Measurements from ENCODE around the gene ACAP3.

GRCh38 chr1:1307261-1307922, 338 bp downstream of the ACAP3 start:
- TF ChIP-seq POLR2AphosphoS5 (IDR thresholded peaks at IDR 0.05; ENCODE audit: low read depth), result no peak
- no peak for TF ChIP-seq CTCF (conservative IDR thresholded peaks at IDR 0.05; ENCODE audit: low read depth in 2 of 2)
- TF ChIP-seq EZH2 (IDR thresholded peaks at IDR 0.05; ENCODE audit: low read depth, unreplicated experiment), result no peak
- TF ChIP-seq JUNB (IDR thresholded peaks at IDR 0.05; ENCODE audit: unreplicated experiment), result no peak
- TF ChIP-seq REST (IDR thresholded peaks at IDR 0.05; ENCODE audit: unreplicated experiment), result no peak
- no peak for TF ChIP-seq EZH2phosphoT487 (IDR thresholded peaks at IDR 0.05; ENCODE audit: unreplicated experiment)
- no peak for TF ChIP-seq CREB1 (CRISPR knock-in tag; IDR thresholded peaks at IDR 0.05; ENCODE audit: low read depth)
- TF ChIP-seq ZNF331 (CRISPR knock-in tag; IDR thresholded peaks at IDR 0.05; ENCODE audit: low read depth), result no peak
- TF ChIP-seq, protein P1, sequence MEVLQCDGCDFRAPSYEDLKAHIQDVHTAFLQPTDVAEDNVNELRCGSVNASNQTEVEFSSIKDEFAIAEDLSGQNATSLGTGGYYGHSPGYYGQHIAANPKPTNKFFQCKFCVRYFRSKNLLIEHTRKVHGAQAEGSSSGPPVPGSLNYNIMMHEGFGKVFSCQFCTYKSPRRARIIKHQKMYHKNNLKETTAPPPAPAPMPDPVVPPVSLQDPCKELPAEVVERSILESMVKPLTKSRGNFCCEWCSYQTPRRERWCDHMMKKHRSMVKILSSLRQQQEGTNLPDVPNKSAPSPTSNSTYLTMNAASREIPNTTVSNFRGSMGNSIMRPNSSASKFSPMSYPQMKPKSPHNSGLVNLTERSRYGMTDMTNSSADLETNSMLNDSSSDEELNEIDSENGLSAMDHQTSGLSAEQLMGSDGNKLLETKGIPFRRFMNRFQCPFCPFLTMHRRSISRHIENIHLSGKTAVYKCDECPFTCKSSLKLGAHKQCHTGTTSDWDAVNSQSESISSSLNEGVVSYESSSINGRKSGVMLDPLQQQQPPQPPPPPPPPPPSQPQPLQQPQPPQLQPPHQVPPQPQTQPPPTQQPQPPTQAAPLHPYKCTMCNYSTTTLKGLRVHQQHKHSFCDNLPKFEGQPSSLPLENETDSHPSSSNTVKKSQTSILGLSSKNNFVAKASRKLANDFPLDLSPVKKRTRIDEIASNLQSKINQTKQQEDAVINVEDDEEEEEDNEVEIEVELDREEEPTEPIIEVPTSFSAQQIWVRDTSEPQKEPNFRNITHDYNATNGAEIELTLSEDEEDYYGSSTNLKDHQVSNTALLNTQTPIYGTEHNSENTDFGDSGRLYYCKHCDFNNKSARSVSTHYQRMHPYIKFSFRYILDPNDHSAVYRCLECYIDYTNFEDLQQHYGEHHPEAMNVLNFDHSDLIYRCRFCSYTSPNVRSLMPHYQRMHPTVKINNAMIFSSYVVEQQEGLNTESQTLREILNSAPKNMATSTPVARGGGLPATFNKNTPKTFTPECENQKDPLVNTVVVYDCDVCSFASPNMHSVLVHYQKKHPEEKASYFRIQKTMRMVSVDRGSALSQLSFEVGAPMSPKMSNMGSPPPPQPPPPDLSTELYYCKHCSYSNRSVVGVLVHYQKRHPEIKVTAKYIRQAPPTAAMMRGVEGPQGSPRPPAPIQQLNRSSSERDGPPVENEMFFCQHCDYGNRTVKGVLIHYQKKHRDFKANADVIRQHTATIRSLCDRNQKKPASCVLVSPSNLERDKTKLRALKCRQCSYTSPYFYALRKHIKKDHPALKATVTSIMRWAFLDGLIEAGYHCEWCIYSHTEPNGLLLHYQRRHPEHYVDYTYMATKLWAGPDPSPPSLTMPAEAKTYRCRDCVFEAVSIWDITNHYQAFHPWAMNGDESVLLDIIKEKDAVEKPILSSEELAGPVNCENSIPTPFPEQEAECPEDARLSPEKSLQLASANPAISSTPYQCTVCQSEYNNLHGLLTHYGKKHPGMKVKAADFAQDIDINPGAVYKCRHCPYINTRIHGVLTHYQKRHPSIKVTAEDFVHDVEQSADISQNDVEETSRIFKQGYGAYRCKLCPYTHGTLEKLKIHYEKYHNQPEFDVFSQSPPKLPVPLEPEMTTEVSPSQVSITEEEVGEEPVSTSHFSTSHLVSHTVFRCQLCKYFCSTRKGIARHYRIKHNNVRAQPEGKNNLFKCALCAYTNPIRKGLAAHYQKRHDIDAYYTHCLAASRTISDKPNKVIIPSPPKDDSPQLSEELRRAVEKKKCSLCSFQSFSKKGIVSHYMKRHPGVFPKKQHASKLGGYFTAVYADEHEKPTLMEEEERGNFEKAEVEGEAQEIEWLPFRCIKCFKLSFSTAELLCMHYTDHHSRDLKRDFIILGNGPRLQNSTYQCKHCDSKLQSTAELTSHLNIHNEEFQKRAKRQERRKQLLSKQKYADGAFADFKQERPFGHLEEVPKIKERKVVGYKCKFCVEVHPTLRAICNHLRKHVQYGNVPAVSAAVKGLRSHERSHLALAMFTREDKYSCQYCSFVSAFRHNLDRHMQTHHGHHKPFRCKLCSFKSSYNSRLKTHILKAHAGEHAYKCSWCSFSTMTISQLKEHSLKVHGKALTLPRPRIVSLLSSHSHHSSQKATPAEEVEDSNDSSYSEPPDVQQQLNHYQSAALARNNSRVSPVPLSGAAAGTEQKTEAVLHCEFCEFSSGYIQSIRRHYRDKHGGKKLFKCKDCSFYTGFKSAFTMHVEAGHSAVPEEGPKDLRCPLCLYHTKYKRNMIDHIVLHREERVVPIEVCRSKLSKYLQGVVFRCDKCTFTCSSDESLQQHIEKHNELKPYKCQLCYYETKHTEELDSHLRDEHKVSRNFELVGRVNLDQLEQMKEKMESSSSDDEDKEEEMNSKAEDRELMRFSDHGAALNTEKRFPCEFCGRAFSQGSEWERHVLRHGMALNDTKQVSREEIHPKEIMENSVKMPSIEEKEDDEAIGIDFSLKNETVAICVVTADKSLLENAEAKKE (CRISPR knock-in tag; IDR thresholded peaks at IDR 0.05), result no peak

All from GM23338 (cell line).